ENCODE results near the gene PGBD4. TPM values are rescaled to one million over a fixed set of nuclear protein-coding genes. Genes with fewer than 3 reads are reported as not detected.

Gene PGBD4
- 1 to 10 TPM in 2 of 4 donors, under 1 TPM in 2; 0.57 to 2.1 (median 0.95) TPM for total RNA-seq

DNA sequence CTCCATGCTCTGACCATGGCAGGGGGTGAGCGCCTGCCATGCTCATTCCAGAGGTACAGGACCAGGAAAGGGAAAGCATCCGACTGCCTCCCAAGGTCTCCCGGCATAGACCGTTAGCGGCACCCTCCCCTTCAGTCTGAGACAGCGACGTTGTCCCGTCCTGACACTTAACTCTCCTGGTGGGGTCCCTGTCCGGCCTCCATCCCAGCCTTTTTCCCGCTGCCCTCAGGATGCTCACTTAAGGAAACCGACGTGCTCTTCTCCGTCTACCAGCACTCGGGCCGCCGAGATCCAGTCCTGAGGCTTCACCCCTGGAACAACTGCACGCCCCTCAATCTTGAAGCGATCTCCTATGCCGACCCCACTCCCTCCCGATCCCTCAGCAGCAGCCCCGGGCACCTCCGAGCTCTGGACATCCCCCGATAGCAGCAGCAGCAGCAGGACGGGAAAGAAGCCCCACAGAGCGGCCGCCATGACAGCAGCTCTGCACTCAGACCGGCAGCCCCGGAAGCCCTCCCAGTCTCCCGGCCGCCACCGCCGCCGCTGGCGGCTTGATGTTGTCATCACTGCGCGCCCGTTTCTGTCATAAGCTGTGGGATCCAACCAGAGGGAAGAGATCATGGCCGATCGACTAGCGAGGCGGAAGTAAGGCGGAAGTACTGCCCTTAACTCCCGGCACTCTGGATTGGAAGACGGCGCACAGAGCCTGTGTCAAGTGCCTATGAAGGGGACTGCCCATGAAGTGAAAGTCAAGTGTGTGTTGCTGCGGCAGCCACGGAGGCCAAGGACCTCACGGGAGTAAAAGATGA lies at the start of gene PGBD4, which contains the start of gene EMC7:
TSS of gene PGBD4 (plus strand) at position 718 of the 809 bp plus-strand sequence. CDS start 449 bp downstream, outside the sequence.
TSS of gene EMC7 (minus strand) at position 497 of the 809 bp plus-strand sequence. CDS start at position 474, 23 bp downstream.
- TF ChIP-seq, protein P1, sequence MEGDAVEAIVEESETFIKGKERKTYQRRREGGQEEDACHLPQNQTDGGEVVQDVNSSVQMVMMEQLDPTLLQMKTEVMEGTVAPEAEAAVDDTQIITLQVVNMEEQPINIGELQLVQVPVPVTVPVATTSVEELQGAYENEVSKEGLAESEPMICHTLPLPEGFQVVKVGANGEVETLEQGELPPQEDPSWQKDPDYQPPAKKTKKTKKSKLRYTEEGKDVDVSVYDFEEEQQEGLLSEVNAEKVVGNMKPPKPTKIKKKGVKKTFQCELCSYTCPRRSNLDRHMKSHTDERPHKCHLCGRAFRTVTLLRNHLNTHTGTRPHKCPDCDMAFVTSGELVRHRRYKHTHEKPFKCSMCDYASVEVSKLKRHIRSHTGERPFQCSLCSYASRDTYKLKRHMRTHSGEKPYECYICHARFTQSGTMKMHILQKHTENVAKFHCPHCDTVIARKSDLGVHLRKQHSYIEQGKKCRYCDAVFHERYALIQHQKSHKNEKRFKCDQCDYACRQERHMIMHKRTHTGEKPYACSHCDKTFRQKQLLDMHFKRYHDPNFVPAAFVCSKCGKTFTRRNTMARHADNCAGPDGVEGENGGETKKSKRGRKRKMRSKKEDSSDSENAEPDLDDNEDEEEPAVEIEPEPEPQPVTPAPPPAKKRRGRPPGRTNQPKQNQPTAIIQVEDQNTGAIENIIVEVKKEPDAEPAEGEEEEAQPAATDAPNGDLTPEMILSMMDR (IDR thresholded peaks at IDR 0.05; ENCODE audit: low read depth) = no peak

DNA sequence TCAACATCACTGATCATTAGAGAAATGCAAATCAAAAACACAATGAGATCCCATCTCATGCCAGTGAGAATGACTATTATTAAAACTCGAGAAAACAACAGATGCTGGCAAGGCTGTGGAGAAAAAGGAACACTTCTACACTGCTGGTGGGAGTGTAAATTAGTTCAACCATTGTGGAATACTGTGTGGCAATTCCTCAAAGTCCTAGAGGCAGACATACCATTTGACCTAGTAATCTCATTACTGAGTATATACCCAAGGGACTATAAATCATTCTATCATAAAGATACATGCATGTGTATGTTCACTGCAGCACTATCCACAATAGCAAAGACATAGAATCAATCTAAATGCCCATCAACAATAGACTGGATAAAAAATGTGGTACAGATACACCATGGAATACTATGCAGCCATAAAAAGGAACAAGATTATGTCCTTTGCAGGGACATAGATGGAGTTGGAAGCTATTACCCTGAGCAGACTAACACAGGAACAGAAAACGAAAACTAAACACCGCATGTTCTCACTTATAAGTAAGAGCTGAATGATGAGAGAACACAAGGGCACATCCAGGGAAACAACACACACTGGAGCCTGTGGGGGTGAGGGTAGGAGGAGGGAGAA lies 47.7 kb upstream of the PGBD4 start:
- TF ChIP-seq, protein P1 (IDR thresholded peaks at IDR 0.05; ENCODE audit: low read depth) = no peak

DNA sequence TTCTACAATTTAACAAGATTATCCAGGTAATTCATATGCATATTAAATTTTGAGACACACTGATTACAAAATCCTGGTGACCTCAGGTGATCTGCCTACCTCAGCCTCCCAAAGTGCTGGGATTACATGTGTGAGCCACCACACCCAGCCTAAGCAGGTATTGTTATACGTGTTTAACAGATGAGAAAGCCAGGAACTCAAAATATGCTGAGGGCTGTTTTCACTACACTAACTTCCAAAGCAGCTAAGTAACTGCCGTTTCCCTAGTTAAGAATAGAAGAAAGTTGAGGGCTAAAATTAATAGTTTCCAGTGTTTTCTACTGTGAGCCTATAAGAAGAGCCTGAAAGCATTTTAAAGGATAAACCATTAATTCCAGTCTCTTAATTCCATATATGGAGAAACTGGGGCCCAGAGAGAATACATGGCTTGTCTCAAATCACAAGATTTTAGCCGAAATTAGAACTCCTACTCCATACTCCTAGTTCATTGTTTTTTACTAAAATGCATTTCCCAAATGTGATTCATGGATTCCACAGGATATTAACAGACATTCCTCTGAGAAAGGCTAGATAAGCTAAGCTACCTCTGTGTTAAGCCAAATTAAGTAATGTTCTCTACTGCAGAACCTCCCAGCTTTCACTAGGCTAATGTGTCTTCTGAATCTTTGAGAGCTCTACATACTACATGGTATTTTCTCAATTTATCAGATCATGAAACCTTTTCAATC lies 45.9 kb upstream of the PGBD4 start:
- TF ChIP-seq, protein P1 (IDR thresholded peaks at IDR 0.05; ENCODE audit: low read depth) = no peak

DNA sequence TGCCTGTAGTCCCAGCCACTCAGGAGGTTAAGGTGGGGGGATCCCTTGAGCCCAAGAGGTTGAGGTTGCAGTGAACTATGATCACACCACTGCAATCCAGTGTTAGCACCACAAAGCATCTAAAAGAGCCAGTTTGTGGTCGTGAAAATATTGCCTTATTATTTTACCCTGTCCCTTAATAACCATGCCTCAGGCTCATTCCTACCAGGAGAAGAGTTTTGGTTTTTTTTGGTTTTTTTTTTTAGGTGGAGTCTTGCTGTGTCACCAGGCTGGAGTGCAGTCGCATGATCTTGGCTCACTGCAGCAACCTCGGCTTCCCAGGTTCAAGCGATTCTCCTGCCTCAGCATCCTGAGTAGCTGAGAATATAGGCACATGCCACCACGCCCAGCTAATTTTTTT lies 45.0 kb upstream of the PGBD4 start:
- TF ChIP-seq, protein P1 (IDR thresholded peaks at IDR 0.05; ENCODE audit: low read depth) = no peak

DNA sequence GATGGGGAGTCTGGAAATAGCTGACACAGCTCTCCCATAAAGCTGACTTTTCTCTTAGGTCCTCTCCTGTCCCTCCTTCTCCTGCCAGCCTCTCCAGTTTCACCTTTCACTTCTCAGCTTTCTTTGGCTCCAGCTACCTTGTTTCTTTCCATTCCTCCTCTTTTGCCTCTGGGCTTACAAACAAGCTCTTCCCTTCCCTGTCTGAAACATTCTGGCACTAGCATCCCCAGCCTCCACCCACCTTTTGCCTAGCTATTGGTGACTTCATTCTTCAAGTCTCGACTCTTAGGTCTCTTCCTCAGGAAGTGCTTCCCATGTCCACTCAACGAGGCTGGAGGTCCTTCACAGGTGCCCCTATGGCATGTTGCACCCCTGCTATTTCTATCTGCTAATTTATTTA lies 42.4 kb upstream of the PGBD4 start:
- TF ChIP-seq, protein P1 (IDR thresholded peaks at IDR 0.05; ENCODE audit: low read depth) = no peak

DNA sequence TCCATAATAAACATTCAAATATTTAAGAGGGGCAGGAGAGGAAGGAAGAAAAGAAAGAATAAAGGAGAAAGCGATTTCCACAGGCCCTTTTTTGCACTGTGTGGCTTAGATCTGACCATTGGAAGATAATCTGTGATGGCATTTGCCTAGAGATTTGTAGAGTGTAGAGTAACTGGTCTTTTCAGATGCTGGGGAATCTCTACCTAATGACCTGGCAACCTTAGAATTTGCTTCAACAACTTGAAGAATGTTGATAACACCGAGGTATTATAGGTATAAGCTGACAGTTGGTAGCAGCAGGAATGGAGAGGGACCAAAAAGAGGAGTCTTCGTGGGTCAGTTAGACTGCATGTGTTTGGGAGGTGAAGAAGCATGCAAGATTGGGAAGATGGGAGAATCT lies 41.9 kb upstream of the PGBD4 start:
- TF ChIP-seq, protein P1 (IDR thresholded peaks at IDR 0.05; ENCODE audit: low read depth) = no peak

DNA sequence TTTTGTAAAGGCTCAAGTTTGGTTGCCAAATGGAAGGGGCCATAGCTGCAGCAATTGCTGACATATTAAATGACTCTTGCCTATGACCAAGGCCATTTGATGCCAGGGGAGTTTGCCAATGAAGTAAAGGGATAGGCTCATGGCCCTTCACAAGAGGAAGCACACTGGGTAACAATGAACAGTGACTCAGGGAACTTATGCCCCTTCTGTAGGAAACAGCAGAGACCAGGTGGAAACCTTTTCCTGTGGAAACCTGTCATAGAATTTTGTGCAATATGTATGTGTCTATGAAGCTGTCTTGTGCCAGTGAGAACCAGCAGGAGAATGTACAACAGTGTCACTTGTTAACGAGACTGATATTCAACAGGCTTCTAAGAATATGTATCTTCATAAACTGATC lies 37.4 kb upstream of the PGBD4 start:
- TF ChIP-seq, protein P1 (IDR thresholded peaks at IDR 0.05; ENCODE audit: low read depth) = no peak
